Body of pancreas (tissue), 4 donors: ENCODE results near the gene RASSF6.

Experiments
- POLR2A ChIP-seq, 3 donors: fragments of 450-650 bp; IDR thresholded peaks; one replicate each; pipeline ENCODE4 v1.6.1; 2016; ENCODE audit warnings: antibody characterized with exemption in 3 of 3, mild to moderate bottlenecking in 2 of 3
- TF ChIP-seq, protein P1 (sequence below), 7 experiments: fragments of 450-650 bp in 4 of 7; fragments of 200-600 bp in 3 of 7; sonication (generic) in 3 of 7; IDR thresholded peaks; one replicate each; pipeline ENCODE4 v1.5.1; 2016 to 2019; ENCODE audit warnings: antibody characterized with exemption in 7 of 7

DNA sequence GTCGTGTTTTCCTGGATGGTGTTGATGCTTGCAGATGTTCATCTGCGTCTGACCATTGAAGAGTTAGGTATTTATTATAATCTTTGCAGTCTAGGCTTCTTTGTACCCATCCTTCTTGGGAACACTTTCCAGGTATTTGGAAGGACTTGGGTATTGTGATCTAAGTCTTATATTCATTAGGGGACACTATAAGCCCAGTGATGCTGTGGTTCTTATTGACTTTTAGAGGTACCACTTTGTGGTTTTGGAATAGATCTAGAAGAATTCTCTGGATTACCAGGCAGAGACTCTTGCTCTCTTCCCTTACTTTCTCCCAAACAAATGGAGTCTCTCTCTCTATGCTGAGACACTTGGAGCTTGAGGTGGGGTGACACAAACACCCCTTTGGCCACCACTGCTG lies 97.1 kb downstream of the RASSF6 start:
- TF ChIP-seq, protein P1, sequence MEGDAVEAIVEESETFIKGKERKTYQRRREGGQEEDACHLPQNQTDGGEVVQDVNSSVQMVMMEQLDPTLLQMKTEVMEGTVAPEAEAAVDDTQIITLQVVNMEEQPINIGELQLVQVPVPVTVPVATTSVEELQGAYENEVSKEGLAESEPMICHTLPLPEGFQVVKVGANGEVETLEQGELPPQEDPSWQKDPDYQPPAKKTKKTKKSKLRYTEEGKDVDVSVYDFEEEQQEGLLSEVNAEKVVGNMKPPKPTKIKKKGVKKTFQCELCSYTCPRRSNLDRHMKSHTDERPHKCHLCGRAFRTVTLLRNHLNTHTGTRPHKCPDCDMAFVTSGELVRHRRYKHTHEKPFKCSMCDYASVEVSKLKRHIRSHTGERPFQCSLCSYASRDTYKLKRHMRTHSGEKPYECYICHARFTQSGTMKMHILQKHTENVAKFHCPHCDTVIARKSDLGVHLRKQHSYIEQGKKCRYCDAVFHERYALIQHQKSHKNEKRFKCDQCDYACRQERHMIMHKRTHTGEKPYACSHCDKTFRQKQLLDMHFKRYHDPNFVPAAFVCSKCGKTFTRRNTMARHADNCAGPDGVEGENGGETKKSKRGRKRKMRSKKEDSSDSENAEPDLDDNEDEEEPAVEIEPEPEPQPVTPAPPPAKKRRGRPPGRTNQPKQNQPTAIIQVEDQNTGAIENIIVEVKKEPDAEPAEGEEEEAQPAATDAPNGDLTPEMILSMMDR (IDR thresholded peaks at IDR 0.05) = no peak
- no peak for TF ChIP-seq POLR2A (IDR thresholded peaks at IDR 0.05)
